ENCODE results near the gene MCF2L2. TPM values are rescaled to one million over a fixed set of nuclear protein-coding genes. Genes with fewer than 3 reads are reported as not detected.
"Not testable (repeated sequence)": the region's sequence is repeated elsewhere in the genome, so short reads cannot be mapped to it uniquely, and the experiment has no call there.

Gene MCF2L2
- total RNA-seq, 1 donor from 2014 or later, result 18.1 TPM

DNA sequence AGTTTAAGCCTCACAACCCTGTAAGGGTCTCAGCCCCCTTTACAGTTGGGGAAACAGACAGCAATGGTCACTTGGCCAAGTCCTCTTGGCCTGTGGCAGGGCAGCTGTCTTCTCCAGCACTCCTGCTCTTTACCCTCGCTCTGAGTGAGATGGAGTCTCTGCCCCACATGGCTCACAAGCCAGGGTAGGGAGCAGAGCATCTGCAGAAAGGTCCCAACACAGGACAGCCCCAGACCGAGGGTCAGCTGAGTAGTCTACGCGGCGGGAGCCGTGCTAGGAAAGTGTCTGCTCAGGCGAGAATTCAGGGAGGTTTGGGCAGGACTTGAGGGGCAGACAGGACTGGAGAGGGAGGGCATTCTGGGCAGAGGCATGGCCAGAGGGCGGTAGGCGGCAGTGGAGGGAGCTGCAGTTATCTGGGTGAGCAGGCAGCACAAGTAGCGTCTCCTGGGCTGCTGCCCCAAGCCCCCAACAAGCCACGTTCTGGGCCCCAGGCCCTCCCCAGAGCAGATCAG is 247.6 kb downstream of the MCF2L2 start:
- Mint-ChIP-seq H3K27me3 (ENCODE audit: unreplicated experiment) (peaks cover 18% of the 10 kb centered on the region), H3K36me3 (ENCODE audit: unreplicated experiment) (no peaks in the 10 kb centered on the region), H3K9me3 (ENCODE audit: unreplicated experiment) (peaks cover 3% of the 10 kb centered on the region), H3K4me1 (ENCODE audit: low read depth, unreplicated experiment) (peaks cover 3% of the 10 kb centered on the region), H3K27ac (ENCODE audit: unreplicated experiment) (no peak overlapping the region), H3K4me3 (ENCODE audit: unreplicated experiment) (no peak overlapping the region)
- DNase-seq, result no peak
- TF ChIP-seq, protein P1, sequence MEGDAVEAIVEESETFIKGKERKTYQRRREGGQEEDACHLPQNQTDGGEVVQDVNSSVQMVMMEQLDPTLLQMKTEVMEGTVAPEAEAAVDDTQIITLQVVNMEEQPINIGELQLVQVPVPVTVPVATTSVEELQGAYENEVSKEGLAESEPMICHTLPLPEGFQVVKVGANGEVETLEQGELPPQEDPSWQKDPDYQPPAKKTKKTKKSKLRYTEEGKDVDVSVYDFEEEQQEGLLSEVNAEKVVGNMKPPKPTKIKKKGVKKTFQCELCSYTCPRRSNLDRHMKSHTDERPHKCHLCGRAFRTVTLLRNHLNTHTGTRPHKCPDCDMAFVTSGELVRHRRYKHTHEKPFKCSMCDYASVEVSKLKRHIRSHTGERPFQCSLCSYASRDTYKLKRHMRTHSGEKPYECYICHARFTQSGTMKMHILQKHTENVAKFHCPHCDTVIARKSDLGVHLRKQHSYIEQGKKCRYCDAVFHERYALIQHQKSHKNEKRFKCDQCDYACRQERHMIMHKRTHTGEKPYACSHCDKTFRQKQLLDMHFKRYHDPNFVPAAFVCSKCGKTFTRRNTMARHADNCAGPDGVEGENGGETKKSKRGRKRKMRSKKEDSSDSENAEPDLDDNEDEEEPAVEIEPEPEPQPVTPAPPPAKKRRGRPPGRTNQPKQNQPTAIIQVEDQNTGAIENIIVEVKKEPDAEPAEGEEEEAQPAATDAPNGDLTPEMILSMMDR (IDR thresholded peaks at IDR 0.05; ENCODE audit: partially characterized antibody, unreplicated experiment), result no peak

DNA sequence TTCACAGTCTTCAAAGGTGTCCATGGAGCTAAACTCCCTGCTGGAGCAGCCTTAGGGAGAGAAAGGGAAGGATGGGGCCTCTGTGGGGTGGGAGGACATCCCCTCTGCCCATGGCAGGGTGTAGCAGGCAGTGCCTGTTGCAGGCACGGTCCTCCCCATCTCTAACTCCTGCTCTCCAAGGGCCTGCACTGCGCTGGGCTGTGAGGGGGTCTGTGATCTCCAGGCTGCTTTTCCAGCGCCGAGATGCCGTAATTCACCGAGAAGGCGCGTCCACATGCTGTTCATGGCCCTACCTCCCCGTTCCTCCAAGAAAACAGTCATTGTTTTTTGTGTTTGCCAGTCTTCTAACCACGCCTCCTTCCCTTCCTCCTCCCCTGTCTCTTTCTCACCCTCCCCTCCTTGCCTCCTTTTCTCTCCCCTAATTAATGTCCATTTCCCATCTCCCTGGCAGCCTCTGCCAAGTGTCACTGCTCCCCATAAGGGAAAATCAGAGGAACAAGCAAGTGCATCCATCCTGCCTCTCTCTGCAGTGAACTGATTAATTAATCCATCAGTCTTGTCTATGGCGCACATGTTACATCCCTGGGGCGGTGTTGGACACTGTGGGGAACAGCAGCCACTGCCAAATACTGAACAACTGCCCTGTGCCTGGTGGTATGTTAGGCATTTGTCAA is 248.2 kb downstream of the MCF2L2 start:
- TF ChIP-seq, protein P1 (IDR thresholded peaks at IDR 0.05; ENCODE audit: partially characterized antibody, unreplicated experiment), result no peak
- Mint-ChIP-seq H3K27ac (ENCODE audit: unreplicated experiment) (no peak overlapping the region), H3K4me1 (ENCODE audit: low read depth, unreplicated experiment) (peaks cover 2% of the 10 kb centered on the region), H3K36me3 (ENCODE audit: unreplicated experiment) (no peaks in the 10 kb centered on the region), H3K27me3 (ENCODE audit: unreplicated experiment) (peaks cover 20% of the 10 kb centered on the region), H3K9me3 (ENCODE audit: unreplicated experiment) (peaks cover 3% of the 10 kb centered on the region), H3K4me3 (ENCODE audit: unreplicated experiment) (no peak overlapping the region)
- peak; percentile 27 for DNase-seq

GRCh38 chr3:183179550-183179908 is 248.9 kb downstream of the MCF2L2 start:
- H3K4me1 Mint-ChIP-seq (ENCODE audit: low read depth, unreplicated experiment); DNase-seq; H3K9me3 Mint-ChIP-seq (ENCODE audit: unreplicated experiment); H3K36me3 Mint-ChIP-seq (ENCODE audit: unreplicated experiment); H3K27ac Mint-ChIP-seq (ENCODE audit: unreplicated experiment): not testable (repeated sequence)
- Mint-ChIP-seq H3K27me3 (ENCODE audit: unreplicated experiment) (peaks cover 20% of the 10 kb centered on the region), H3K4me3 (ENCODE audit: unreplicated experiment) (peak overlapping the region; percentile 76)

GRCh38 chr3:183178833-183179549 is 249.4 kb downstream of the MCF2L2 start:
- Mint-ChIP-seq H3K4me1 (ENCODE audit: low read depth, unreplicated experiment) (peaks cover 1% of the 10 kb centered on the region), H3K27ac (ENCODE audit: unreplicated experiment) (no peak overlapping the region), H3K27me3 (ENCODE audit: unreplicated experiment) (peaks cover 20% of the 10 kb centered on the region), H3K36me3 (ENCODE audit: unreplicated experiment) (no peaks in the 10 kb centered on the region), H3K4me3 (ENCODE audit: unreplicated experiment) (peak overlapping the region; percentile 82), H3K9me3 (ENCODE audit: unreplicated experiment) (peaks cover 1% of the 10 kb centered on the region)
- DNase-seq, result peak; percentile 61
- TF ChIP-seq, protein P1 (IDR thresholded peaks at IDR 0.05; ENCODE audit: partially characterized antibody, unreplicated experiment), result no peak

GRCh38 chr3:183178512-183178832 is 249.9 kb downstream of the MCF2L2 start:
- Mint-ChIP-seq H3K4me1 (ENCODE audit: low read depth, unreplicated experiment) (peaks cover 1% of the 10 kb centered on the region), H3K27ac (ENCODE audit: unreplicated experiment) (no peak overlapping the region), H3K27me3 (ENCODE audit: unreplicated experiment) (peaks cover 20% of the 10 kb centered on the region), H3K4me3 (ENCODE audit: unreplicated experiment) (peak overlapping the region; percentile 82), H3K9me3 (ENCODE audit: unreplicated experiment) (peaks cover 1% of the 10 kb centered on the region), H3K36me3 (ENCODE audit: unreplicated experiment) (no peaks in the 10 kb centered on the region)
- TF ChIP-seq, protein P1 (IDR thresholded peaks at IDR 0.05; ENCODE audit: partially characterized antibody, unreplicated experiment), result no peak
- DNase-seq, result no peak
